Measurements from ENCODE around the gene USP3.

- TF ChIP-seq, protein P1, sequence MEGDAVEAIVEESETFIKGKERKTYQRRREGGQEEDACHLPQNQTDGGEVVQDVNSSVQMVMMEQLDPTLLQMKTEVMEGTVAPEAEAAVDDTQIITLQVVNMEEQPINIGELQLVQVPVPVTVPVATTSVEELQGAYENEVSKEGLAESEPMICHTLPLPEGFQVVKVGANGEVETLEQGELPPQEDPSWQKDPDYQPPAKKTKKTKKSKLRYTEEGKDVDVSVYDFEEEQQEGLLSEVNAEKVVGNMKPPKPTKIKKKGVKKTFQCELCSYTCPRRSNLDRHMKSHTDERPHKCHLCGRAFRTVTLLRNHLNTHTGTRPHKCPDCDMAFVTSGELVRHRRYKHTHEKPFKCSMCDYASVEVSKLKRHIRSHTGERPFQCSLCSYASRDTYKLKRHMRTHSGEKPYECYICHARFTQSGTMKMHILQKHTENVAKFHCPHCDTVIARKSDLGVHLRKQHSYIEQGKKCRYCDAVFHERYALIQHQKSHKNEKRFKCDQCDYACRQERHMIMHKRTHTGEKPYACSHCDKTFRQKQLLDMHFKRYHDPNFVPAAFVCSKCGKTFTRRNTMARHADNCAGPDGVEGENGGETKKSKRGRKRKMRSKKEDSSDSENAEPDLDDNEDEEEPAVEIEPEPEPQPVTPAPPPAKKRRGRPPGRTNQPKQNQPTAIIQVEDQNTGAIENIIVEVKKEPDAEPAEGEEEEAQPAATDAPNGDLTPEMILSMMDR (IDR thresholded peaks at IDR 0.05): no peak
- TF ChIP-seq TEAD1 (CRISPR knock-in tag; IDR thresholded peaks at IDR 0.05) (no peak), ZNF121 (CRISPR knock-in tag; IDR thresholded peaks at IDR 0.05) (no peak), JAZF1 (CRISPR knock-in tag; IDR thresholded peaks at IDR 0.05) (no peak), RELA (CRISPR knock-in tag; IDR thresholded peaks at IDR 0.05; ENCODE audit: borderline replicate concordance) (no peak)
- TF ChIP-seq, protein P2, sequence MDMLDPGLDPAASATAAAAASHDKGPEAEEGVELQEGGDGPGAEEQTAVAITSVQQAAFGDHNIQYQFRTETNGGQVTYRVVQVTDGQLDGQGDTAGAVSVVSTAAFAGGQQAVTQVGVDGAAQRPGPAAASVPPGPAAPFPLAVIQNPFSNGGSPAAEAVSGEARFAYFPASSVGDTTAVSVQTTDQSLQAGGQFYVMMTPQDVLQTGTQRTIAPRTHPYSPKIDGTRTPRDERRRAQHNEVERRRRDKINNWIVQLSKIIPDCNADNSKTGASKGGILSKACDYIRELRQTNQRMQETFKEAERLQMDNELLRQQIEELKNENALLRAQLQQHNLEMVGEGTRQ (CRISPR knock-in tag; IDR thresholded peaks at IDR 0.05): no peak
- TF ChIP-seq, protein P3, sequence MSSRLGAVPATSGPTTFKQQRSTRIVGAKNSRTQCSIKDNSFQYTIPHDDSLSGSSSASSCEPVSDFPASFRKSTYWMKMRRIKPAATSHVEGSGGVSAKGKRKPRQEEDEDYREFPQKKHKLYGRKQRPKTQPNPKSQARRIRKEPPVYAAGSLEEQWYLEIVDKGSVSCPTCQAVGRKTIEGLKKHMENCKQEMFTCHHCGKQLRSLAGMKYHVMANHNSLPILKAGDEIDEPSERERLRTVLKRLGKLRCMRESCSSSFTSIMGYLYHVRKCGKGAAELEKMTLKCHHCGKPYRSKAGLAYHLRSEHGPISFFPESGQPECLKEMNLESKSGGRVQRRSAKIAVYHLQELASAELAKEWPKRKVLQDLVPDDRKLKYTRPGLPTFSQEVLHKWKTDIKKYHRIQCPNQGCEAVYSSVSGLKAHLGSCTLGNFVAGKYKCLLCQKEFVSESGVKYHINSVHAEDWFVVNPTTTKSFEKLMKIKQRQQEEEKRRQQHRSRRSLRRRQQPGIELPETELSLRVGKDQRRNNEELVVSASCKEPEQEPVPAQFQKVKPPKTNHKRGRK (CRISPR knock-in tag; IDR thresholded peaks at IDR 0.05; ENCODE audit: borderline replicate concordance): no peak
Measured at GRCh38 chr15:63509955-63510940, 5.9 kb downstream of the USP3 start.
